ENCODE results near the gene MRPL51.
"Not testable (repeated sequence)": the region's sequence is repeated elsewhere in the genome, so short reads cannot be mapped to it uniquely, and the experiment has no call there.

The MRPL51 gene

GRCh38 chr12:6532051-6532926 lies 39.2 kb upstream of the MRPL51 start:
- DNase-seq (ENCODE audit: low read depth): peak; percentile 97

GRCh38 chr12:6530576-6531260 lies 37.7 kb upstream of the MRPL51 start:
- no peak for DNase-seq (ENCODE audit: low read depth)

GRCh38 chr12:6529291-6529737 lies 36.3 kb upstream of the MRPL51 start:
- no peak for DNase-seq (ENCODE audit: low read depth)

GRCh38 chr12:6528539-6529235 lies 35.6 kb upstream of the MRPL51 start:
- no peak for DNase-seq (ENCODE audit: low read depth)

- no peak for DNase-seq (ENCODE audit: low read depth)
These were observed 34.6 kb upstream of the MRPL51 start for GRCh38 chr12:6527711-6528110.

- DNase-seq (ENCODE audit: low read depth): no peak
These were observed 33.9 kb upstream of the MRPL51 start for GRCh38 chr12:6526766-6527525.

- DNase-seq (ENCODE audit: low read depth): no peak
These were observed 33.1 kb upstream of the MRPL51 start for GRCh38 chr12:6526201-6526600.

- no peak for DNase-seq (ENCODE audit: low read depth)
These were observed 31.6 kb upstream of the MRPL51 start for GRCh38 chr12:6524648-6525047.

- no peak for DNase-seq (ENCODE audit: low read depth)
These were observed 30.6 kb upstream of the MRPL51 start for GRCh38 chr12:6523708-6524107.

- no peak for DNase-seq (ENCODE audit: low read depth)
These were observed 29.1 kb upstream of the MRPL51 start for GRCh38 chr12:6522193-6522592.

GRCh38 chr12:6520186-6520585 lies 27.1 kb upstream of the MRPL51 start:
- no peak for DNase-seq (ENCODE audit: low read depth)

GRCh38 chr12:6508087-6508486 lies 15.0 kb upstream of the MRPL51 start:
- DNase-seq (ENCODE audit: low read depth): no peak

- no peak for DNase-seq (ENCODE audit: low read depth)
These were observed 14.3 kb upstream of the MRPL51 start for GRCh38 chr12:6507102-6507998.

- DNase-seq (ENCODE audit: low read depth): no peak
These were observed 7.4 kb upstream of the MRPL51 start for GRCh38 chr12:6500466-6500865.

GRCh38 chr12:6497291-6497690 lies 4.2 kb upstream of the MRPL51 start:
- DNase-seq (ENCODE audit: low read depth): not testable (repeated sequence)

- no peak for DNase-seq (ENCODE audit: low read depth)
These were observed 1.9 kb upstream of the MRPL51 start for GRCh38 chr12:6494968-6495367.

GRCh38 chr12:6494258-6494743 lies 1.2 kb upstream of the MRPL51 start:
- DNase-seq (ENCODE audit: low read depth): no peak

- DNase-seq (ENCODE audit: low read depth): peak; percentile 95
These were observed 615 bp upstream of the MRPL51 start, which contains the start of gene NCAPD2 for GRCh38 chr12:6493497-6494257. Gene NCAPD2 (plus strand): TSS chr12:6494102. CDS start chr12:6495099, 997 bp downstream.

- DNase-seq (ENCODE audit: low read depth): not testable (repeated sequence)
These were observed 2.4 kb downstream of the MRPL51 start for GRCh38 chr12:6490673-6491072.

- DNase-seq (ENCODE audit: low read depth): no peak
These were observed 3.6 kb downstream of the MRPL51 start for GRCh38 chr12:6489449-6489848.

All from stromal cell of bone marrow (primary cell).